NCI-H146 treated with DMSO at 0.1 percent for 48 hours (cell line): ENCODE results near the gene RGS19.
A peak's percentile ranks its signal among the peaks of the same experiment; 100 is the strongest.
"Not testable (repeated sequence)": the region's sequence is repeated elsewhere in the genome, so short reads cannot be mapped to it uniquely, and the experiment has no call there.

Source experiments
- DNase-seq: peaks from one replicate; lab custom pipeline; 2025; ENCODE audit not compliant: unreplicated experiment; lab: John Stamatoyannopoulos, UW

Gene RGS19

DNA sequence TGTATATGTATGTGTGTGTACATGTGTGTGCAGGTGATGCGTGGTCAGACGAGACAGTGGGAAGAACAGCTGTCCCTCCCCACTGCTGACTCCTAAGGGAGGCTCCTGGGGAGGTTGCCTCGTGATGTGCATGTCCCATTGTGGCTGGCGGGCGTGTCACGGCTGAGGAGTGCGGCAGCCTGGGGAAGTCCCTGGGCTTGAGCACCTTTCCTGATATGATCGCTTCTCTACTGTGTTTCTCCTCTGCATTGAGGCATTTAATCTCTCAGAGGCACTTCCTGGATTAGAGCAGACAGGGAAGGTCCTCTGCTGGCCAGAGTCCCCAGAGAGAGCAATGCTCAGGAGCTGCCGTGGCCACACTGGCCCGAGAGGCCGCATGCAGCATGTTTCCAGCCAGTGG lies 16.6 kb upstream of the RGS19 start:
- no peak for DNase-seq

DNA sequence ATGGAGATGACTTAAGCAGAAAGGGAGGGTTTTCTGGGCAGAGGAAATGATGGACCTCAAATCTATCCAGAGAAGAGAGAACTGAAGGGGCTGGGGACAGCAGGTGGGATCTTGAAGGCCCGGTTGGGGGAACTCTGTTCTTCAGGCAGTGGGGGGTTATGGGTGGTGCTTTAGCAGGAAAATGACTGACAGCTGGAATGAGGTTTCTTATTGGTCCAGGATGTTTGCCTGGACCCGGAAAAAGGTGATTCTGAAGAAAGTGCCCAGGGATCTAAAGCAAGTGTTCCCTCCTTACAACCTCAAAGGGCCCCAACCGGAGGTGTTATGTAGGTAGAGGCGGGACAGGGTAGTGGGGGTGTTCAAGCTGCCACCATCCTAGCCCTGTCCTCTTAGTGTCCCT lies 16.1 kb upstream of the RGS19 start:
- DNase-seq: no peak

DNA sequence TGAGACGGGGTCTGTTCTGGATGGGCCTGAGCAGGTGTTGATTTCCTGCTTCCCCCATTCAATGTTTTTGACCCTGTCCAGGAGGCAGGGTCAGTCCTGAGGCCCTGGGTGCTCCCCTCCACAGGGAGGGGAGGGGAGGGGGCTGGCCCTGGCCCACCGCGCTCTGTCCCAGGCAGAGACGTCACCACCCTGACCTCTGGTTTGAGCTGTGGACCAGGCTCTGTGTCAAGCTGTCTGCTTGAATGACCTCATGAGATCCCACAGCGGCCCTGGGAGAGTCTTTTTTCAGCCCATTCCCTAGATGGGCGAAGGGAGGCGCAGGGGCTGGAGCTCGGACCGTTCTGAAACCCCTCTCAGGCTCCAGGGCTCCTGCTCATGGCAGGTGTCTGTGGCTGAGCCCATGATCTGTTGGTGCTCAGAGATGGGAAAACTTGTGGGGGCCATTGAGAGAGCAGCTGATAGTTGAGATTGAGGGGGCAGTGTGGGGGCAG lies 13.7 kb upstream of the RGS19 start:
- DNase-seq: no peak

DNA sequence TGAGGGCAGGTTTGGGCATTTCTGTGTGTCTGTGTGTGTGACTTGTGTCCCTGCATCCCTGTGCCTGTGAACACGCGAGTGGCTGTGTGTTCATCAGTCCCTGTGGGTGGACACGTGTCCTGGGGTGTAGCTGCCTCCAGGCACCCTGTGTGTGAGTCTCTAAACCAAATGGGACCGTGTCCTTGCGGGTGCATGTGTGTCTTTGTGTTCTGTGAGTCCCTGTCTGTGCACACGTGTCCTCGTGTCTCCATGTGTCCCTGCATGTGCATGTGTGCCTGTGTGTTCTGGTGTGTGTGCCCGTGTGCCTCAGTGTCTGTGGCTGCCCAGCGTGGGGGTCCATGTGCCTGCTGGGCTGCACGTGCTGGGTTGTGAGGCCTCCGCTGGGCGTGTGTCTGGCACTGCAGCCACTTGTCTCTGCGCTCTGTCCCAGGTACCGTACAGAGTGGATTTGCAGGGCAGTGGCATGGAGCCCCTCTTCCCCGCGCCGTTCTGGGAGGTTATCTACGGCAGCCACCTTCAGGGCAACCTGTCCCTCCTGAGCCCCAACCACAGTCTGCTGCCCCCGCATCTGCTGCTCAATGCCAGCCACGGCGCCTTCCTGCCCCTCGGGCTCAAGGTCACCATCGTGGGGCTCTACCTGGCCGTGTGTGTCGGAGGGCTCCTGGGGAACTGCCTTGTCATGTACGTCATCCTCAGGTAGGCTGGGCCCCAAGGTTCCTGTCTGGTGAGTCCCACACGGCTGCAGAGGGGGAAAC lies 13.1 kb upstream of the RGS19 start:
- no peak for DNase-seq

DNA sequence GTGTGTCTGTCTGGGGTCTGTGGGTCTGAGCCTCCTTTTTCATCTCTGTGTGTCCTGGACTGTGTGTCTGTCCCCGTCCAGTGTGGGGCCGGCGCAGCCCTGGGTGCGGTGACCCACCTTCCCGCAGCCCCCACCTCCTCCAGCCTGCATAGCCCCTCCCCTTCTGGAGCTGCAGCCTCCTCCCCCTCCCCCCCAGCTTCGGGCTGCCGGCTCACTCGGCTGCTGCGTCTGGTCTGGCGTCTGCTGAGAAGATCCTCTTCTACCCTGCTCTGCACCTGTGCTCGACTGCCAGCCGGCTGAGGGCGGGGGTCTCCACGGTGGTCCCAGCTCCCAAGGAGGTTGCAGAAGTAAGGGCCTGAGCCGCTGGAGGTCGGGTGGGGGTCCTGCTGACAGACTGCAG lies 12.5 kb upstream of the RGS19 start:
- DNase-seq: no peak

DNA sequence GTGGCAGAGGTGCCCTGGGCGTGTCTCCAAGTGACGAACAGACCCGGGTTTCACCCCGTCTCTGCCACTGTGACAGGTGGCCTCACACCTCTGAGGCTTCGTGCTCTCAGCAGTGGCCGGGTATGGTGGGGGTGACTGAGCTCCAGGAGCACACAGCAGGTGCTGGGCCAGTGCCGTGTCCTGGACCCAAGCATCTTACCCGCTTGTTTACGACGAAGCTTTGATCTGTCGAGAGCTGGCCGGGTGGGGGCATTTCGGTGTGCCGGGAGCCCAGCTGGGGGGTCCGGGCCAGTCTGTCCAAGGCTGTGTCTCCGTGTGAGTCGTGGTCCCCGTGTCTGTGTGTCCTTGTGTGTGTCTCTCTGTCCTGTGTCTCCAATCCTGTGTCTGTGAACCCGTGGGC lies 12.0 kb upstream of the RGS19 start:
- DNase-seq: no peak

DNA sequence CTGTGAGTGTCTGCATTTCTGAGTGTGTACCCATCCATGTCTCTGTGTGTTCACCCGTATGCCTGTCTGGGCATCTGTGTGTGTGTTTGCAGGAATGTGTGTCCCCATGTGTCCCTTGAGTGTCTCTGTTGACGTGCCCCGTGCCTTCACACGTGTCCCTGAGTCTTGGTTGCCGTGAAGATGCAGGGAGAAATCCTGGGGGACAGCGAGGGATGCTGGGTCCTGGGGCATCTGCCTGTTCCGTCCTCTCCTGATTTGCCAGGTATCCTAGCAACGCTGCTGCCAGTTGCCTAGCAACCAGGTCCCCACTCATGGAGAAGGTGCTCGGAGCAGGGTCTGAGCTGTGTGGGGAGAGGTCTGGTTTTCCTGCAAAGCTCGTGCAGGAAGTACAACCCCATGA lies 10.8 kb upstream of the RGS19 start:
- DNase-seq: no peak

DNA sequence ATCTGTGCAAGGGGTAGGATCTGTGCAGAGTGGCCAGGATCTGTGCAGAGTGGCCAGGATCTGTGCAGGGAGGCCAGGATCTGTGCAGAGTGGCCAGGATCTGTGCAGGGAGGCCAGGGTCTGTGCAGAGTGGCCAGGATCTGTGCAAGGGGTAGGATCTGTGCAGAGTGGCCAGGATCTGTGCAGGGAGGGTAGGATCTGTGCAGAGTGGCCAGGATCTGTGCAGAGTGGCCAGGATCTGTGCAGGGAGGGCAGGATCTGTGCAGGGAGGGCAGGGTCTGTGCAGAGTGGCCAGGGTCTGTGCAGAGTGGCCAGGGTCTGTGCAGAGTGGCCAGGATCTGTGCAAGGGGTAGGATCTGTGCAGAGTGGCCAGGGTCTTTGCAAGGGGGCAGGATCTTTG lies 9.3 kb upstream of the RGS19 start:
- not testable (repeated sequence) for DNase-seq

DNA sequence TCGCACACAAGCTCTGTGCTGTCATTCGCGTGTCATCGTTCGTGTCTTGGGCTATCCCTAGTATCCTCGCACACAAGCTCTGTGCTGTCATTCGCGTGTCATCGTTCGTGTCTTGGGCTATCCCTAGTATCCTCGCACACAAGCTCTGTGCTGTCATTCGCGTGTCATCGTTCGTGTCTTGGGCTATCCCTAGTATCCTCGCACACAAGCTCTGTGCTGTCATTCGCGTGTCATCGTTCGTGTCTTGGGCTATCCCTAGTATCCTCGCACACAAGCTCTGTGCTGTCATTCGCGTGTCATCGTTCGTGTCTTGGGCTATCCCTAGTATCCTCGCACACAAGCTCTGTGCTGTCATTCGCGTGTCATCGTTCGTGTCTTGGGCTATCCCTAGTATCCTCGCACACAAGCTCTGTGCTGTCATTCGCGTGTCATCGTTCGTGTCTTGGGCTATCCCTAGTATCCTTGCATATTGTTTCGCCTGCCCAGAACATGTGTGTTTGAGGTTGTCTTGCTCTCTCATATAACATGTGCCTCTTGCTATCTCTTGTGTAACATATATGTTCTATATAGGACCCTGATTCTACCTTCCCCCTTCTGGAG lies 8.0 kb upstream of the RGS19 start:
- DNase-seq: not testable (repeated sequence)

DNA sequence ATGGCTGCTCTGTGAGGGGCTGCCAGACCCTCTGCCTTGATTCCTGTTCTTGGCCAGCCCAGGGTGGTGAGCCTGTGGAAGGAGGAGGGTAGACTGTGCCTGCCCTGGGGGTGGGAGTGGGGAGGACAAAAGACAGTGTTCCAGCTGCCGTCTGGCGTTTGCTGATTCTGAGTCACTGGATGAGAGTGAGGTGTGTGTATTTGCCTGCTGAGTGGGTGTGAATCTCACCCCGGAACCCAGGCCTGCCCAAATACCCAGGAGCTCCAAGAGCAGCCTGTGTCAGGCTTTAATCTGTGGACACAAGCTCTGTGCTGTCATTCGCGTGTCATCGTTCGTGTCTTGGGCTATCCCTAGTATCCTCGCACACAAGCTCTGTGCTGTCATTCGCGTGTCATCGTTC lies 7.5 kb upstream of the RGS19 start:
- DNase-seq: no peak

DNA sequence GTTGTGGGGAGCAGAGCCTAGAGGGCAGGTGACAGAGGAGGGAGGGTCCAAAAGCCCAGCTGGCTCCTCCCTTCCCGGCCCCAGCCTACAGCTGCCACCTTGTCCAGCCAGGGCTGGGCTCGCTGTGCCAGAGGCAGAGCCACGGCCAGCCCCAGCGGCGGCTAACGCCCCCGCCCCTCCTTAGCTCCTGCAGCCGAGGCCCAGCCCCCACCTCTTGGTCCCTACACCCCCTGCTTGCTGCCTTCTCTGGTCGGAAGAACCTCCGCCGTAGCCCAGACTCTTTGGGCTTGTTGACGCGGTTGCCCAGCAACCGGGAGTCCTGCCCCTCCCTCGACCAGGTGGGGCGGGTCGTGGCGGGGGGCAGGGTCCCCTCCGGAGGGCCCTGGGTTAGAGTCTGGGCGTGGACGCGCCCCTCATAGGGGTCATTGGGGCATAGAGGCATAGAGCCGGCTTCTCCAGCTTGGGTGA lies 5.4 kb upstream of the RGS19 start:
- DNase-seq: peak; percentile 53

DNA sequence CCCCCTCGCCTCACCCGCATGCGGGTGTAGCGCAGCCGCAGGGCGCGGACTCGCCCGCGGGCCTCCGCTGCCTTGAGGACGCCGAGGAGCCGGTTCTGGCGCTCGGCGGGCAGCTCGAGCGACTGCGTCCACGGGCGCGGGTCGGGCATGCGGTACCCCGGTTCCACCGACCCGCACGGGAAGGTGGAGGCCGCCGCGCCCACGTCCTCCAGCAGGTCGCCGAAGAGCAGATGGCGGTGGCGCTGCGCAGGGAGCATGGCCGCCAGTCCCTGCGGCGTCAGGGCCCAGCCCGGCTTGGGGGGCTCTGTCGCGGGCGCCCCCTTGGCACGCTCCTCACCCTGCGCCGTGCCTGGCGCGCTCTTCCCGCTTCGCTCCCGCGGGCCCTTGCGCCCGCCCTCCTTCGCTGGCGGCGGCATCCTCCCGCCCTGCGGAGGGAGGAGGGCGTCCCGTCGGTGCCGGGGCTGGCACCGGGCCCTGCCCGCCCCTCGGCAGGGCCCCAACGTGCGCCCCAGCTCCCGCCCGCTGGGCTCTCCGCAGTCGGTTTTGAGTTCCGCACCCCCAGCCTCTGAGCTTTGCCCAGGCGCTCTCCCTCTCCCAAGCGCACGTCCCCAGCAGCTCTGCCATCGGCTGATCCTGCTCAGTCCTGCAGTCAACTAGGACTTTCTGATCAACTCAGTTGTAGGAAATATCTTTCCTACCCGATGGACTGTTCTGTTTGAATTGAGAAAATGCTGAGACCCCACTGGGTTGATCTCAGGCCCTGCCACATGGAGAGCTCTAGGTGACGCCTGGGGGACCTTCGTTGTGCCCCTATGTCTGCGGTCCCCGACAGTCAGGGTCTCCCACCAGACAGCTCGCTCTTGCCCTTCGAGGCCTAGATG lies 4.7 kb upstream of the RGS19 start, which contains the start of gene LKAAEAR1:
Gene LKAAEAR1 (minus strand): TSS at position 595 of the 881 bp plus-strand sequence. CDS start 179 bp downstream, at position 416.
- DNase-seq: no peak

DNA sequence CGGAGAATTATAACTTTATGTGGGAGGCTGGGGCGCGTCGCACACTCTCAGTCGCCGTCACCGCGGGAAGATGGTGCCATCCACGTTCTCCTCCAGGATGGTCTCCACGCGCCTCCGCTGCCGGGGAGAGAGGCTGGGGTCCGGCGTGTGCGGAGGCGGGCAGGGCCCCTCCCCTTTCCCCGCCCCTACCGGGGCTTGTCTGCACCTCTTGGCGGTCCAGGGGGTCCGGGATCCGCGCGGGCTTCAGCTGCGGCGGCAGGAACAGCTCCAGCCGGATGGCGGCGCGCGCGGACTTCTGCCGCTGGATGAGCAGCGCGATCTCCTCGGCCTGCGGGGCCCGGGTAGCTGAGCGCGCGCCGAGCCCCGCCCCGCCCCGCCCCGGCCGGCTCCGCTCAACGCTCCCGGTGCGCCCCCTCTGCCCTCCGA lies 4.1 kb upstream of the RGS19 start:
- peak; percentile 78 for DNase-seq

DNA sequence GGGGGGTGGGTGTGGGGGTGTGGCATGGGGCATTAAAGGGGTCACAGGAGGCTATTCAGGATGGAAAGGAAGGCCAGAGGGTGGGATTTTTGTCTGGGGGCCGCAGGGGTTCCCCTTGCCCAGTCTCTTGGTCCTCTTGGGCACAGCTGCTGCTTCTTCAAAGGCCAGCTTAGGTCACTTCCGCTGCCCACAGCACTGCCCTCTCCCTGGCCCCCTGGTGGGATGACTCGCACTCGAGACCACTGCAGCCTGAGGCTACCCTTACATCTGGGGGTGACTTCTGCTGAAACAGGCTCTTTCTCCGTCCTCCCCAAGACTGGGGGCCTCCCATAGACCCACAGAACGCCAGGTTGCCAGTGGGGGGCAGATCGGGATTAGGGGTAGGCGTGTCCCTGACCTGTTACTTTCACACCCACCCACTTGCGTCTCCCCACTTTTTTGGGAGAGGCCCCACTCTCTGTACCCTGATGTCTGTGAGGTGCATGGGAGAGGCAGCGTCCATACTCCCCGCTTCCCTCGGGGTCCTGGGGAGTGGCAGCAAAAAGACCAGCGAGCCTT lies 3.6 kb upstream of the RGS19 start:
- DNase-seq: no peak

DNA sequence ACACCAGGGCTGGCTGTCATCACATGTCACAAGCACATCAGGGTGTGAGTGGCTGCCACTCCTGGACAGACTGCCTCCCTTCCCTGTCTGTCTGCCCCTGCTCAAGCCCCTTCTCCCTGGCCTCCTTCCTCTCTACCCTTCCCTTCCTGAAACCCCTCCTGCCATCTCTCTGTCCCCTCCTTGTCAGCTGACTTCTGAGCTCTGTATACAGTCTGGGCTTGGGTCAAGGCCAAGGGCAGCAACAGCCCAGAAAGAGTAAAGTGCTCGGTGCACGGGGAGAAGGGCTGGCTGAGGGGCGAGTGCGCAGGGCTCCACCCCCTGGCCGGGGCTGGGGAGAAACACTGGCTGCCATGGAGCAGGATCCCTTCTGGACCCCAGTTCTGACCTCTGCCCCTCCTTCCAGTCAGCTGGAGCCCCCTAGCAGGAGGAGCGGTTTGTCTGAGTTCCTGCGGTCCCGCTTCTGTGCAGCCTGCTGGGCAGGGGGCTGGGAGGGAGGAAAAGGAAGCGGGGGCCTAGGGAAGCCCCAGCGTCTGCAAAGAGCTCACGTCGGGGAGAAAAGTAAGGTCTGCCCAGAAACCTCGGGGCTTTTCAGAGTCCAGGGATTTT lies 2.9 kb upstream of the RGS19 start:
- DNase-seq: no peak

DNA sequence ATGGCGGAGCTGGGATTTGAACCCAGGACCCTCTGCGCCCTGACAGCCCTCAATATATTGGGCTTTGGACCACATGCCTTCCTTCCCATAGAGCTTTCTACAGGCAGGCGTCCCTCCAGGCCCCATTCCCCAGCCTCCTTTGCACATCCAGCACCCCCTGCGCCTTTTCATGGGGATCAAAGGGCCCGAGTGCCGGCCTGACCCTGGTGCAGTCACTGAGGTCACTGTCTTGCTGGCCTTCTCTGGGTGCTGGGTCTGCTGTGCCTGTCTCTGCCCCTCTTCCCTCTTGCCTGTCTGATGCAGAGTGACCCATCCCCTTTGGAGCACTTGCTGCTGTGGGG lies 2.3 kb upstream of the RGS19 start:
- DNase-seq: no peak

DNA sequence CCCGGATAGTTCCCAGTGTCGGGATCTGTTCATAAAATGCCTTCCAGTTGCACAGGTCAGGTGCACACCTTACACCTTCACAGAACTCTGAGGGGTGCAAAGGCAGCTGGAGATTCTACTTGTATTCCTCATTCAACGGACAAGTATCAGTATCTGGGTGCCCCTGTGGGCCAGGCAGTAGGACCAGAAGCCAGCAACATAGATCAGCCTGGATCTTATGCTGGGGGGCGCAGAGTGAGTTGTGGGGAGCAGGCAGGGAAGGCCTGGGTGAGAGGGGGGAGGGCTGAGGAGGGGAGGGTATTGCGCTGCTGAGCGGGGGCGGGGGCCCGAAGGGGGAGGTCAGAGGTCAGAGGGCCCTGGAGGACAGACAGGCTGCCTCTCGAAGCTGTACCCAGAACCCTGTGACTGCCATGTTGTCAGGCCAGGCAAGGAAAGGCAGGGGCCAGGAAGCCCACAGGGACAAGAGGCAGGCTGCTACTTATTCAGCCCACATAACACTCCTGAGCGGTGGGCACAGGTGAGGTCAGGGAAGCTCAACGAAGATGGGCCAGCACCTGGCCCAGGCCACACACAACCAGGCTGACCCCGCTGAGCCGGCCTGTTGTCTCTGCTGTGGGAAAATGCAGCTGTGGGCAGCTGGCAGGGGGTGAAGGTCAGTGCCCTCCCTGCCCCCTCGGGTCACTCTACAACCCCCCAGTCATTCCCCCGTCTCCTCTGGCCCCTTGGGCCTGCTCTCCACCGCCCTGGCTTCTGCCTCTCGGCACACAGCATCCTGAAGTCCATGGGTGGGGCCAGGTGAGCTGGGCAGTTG lies 1.7 kb upstream of the RGS19 start:
- DNase-seq: no peak

DNA sequence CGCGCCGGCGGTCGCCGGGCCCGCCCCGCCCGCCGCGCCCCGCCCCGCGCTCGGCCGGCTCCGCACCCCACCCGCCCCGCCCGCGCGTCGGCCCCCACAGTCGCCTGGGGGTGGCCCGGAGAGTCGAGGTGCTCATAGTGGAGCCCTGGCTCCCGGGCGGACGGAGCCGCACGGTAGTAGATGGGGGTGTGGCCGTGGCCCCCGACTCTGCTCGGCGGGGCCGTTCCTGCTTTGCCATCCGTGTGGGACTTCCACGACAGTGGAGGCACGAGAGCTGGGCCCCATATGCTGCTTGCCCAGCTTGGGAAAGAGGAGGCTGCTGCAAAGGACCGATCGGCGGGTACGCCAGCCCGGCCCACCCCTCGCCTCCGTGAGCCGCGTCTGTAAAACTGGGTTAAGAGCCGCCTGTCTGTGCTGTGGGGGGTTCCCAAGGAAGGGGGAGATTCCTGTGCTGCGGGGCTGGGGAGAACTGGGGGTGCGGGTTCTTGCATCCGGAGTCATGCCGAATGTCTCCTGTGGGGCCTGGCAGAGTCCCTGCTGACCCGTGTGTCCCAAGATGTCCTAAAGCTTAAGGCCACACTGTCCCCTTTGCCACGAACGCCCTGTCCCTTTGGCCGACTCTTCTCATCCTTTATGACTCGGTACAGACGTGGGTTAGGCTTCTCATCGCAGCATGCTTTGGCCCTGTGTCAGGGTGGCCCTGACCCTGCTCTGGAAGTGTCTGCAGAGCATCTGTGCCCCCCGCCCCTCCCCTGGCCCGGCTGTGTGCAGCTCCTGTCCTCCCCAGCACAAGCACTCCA lies 895 bp upstream of the RGS19 start, which contains the start of gene OPRL1:
Gene OPRL1 (plus strand): TSS at position 70 of the 800 bp plus-strand sequence. CDS start 12,639 bp downstream, outside the sequence.
- no peak for DNase-seq

DNA sequence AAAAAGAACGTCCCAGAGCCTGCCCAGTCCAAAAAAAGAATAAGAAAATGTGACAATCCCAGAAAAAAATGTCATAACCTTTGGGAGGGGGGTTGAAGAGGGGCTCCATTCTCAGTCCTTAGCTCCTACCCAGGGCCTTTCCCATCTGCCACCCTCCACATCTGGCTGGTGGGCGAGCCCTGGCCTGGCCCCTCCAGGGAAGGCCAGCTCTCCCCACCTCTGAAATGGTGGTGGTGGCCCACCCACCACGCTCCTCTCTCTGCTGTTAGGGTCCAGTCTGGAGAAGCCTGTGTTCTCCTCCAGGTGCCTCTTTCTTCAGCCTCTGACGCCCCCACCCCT lies 415 bp downstream of the RGS19 start:
- no peak for DNase-seq
